ENCODE measurements around the gene YRDC.
A peak's percentile ranks its signal among the peaks of the same experiment; 100 is the strongest.

The YRDC gene, protein sequence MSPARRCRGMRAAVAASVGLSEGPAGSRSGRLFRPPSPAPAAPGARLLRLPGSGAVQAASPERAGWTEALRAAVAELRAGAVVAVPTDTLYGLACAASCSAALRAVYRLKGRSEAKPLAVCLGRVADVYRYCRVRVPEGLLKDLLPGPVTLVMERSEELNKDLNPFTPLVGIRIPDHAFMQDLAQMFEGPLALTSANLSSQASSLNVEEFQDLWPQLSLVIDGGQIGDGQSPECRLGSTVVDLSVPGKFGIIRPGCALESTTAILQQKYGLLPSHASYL

DNA sequence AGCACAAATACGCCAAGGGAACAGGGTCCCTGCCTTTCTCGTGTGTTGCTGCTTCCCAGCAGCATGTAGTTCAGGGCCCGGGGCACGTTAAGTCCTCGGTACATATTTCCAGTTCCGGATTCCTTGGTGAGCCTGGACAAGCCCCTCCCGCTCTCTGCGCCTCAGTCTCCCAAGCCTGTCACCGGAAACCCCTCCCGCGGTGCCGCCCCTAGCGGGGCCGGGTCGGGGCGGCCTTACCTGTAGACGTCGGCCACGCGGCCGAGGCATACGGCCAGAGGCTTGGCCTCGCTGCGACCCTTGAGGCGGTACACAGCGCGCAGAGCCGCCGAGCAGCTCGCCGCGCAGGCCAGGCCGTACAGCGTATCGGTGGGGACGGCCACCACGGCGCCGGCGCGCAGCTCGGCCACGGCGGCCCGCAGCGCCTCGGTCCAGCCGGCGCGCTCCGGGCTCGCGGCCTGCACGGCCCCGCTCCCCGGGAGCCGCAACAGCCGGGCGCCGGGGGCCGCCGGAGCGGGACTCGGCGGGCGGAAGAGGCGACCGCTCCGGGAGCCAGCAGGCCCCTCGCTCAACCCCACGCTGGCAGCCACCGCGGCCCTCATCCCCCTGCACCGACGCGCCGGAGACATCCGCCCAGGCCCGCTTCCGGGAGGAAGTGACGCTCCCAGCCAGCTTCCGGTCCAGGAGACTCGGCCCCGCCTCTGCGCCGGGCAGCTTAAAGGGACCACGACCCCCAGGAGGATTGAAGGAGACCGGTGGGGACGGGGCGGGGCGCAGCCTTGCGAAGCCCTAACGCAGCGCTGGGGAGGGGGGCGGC is at the start of gene YRDC, which contains the start of gene C1orf122:
Gene YRDC, minus strand, starts transcription at position 654 of the 814 bp plus-strand sequence. Its CDS starts 28 bp downstream, at position 626.
Gene C1orf122, plus strand, starts transcription at position 236 of the 814 bp plus-strand sequence. CDS start 615 bp downstream, outside the sequence.
- peak; percentile 82 for DNase-seq

DNA sequence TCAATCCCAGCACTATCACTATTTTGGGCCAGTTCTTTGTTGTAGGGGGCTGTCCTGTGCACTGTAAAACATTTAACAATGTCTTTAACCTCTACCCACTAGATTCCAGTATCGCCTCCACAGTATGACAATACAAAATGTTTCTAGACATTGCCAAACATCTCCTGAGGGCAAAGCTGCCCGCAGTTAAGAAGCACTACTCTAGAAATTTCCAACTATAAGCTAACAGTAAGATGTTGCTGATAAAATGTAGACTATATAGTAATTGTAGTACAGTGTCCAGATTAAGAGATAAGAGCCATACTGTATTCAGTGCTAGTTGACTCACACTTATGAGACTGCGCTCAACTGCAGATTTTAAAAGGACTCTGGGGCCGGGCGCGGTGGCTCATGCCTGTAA is 46.4 kb upstream of the YRDC start:
- no peak for DNase-seq

DNA sequence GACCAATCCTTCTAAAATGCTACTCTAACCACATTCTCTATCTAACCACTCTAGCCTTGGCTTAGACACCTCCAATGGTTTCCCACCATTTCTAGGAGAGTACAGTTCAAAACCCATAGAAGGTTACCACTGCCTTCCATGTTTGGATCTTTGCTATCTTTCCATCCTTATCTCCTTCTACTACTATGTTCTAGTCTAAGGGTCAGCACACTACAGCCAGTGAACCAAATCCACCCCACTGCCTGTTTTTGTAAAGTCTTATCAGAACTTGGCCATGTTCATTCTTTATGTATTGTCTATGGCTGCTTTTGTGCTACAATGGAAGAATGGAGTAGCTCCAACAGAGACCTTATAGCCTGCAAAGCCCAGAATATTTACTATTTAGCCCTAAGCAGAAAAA is 45.1 kb upstream of the YRDC start:
- no peak for DNase-seq

DNA sequence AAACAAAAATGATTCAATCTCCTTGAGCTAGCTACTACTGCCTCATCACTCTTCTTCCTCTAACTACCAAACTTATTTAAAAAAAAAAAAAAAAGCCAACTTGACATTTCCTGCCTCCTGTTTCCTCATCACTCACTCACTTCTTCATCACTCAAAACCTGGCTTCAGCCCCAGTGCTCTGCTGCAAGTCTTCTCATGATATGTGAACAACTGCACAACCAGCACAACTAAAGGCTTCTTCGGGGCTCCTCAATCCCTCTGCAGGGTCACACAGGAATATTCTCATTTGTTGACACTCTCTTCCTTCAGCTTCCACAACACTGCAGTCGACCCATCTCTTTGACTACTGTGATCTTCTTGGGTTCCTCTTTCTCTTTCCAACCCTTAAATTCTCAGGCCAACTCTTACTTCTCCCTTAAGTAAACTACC is 43.8 kb upstream of the YRDC start:
- no peak for DNase-seq

DNA sequence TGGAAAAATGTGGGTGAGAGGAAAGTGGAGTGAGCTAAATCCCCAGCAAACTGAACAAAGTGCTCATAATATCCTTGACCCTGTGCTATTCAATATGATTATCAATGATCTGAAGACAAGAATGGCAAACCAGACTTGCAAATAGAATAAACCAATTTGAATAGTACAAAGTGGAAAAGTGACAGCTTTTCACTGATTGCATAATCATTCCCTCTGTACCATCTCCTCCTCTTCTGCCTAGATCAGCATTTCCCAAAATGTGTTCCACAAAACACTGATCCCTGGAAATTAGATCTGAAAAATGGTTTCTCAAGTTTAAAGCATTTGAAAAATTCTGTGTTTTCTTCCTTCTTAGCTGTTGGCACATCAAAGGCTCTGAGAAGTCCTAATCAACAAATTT is 43.3 kb upstream of the YRDC start:
- DNase-seq: no peak

DNA sequence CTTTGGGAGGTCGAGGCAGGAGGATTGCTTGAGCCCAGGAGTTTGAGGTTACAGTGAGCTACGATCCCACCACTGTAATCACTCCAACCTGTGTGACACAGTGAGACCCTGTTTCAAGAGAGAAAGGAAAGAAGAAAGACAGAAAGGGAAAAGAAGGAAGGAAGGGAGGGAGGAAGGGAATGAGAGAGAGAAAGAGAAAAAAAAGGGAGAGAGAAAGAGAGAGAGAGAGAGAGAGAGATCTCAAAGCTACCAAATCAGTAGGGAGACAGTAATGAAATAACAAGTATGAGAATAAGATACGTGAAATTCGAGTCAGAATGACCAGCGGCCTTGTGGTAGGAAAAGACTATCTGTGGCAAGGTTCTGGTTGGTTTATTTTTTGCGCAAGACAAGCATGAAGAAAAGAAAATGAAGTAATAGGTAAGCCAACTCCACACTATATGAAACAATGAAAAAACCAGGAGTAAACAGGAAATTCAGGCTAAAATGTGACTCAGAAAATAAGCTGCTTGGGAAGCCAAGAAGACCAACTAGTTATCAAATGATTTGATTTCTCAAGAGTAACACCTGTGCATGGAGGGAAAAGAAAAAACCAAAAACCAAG is 42.4 kb upstream of the YRDC start:
- DNase-seq: no peak

DNA sequence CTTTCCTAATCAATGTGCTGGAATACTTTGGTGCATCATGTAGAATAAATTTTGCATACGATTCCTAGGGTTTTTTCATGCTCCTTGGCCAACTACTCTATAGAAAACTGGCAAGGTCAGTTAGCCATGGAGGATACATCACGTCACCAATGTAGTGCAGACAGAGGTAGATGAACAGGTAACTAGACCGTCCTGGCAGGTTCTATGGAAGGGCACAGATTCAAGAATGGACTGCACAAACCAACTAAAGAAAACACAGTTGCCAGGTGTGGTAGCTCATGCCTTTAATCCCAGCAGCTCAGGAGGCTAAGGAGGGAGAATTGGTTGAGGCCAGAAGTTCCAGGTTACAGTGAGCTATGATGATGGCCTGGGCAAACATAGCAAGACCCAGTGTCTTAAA is 41.5 kb upstream of the YRDC start:
- DNase-seq: no peak

DNA sequence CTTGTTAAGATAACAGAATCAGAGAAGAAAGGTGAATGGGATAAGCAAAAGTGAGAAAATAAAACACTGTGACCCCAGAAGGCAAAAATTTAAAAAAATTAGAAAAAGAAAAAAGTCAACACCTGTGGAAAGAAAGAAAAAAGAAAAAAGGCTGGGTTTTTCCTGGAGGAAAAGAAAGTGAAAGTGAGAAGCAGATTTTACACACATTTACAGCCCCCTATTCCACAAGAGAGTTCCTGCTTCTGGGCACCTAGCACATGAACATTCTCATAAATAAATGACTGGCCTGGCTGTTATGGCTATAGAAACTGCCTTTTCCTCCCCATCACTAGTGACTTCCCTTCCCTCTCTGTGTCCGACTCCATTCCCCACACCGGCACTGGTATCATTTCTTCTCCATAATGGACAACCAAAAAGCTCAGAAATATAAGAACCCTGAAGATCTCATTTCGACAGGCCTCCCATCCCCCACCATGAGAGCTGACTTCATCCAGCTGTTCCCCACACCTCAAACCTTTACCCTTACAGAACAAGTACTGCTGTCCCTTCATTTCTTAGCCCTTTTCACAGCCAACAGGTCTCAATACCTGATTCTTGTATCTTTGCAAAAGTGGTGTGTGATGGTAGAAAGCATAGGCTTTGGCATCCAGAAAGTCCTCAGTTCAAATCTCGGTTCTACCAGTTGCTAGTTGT is 38.8 kb upstream of the YRDC start:
- no peak for DNase-seq

DNA sequence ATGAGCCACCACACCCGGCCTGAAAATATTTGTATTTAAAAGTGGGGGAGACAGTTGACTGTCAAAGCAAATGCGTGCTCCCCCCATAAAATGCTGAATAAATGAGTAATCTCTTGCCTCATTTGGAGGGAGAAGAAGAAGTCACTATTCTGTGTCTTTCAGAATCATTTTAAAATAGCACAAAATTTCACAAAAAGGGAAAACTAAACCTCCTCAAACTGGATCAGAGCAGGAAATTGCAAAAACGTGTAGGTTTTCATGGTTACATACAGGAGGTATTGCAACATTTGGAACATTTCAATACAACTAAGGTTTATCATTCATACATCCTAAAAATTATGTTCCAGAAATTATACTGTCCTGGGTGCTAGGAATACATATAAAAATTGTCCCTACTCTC is 37.8 kb upstream of the YRDC start:
- DNase-seq: no peak

DNA sequence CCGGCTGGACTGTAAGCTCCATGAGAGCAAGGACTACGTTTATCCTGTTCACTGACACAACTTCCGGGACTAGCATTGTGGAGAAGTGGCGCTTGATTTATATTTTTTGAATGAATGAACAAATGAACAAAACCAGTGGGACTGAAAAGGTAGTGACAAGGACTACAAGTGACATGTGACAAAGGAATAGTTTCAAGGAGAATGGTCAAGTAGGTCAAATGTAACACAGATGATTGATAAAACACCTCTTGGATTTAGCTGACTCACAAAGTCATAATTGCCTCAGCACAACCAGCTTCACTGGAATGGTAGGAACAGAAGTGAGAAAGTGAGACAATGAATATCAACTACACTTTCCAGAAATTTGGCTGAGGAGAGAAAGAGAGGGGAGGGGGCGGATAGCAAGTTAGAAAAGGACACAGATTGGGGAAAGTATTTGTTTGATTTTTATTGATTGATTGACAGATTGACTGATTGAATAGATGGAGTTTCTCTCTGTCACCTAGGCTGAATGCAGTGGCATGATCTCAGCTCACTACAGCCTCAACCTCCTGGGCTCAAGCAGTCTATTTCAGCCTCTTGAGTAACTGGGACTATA is 37.1 kb upstream of the YRDC start:
- no peak for DNase-seq

DNA sequence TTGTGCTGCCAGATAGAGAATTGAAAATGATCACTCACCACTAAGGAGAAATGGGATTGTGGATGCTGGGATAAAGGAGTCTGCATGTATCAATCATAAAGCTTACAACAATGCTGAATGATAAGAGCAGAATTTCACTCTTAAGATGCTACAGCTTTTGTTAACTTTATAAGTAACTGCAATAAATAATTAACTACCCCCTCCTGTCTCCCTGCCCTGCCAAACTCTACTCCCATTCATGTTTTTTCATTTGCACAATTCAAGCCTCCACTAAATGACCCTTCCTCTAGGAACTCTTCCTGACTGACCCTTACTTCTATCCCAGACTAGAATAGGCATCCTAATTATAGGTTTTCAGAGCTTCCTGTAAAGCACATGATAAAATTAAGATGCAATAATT is 36.5 kb upstream of the YRDC start:
- DNase-seq: no peak

DNA sequence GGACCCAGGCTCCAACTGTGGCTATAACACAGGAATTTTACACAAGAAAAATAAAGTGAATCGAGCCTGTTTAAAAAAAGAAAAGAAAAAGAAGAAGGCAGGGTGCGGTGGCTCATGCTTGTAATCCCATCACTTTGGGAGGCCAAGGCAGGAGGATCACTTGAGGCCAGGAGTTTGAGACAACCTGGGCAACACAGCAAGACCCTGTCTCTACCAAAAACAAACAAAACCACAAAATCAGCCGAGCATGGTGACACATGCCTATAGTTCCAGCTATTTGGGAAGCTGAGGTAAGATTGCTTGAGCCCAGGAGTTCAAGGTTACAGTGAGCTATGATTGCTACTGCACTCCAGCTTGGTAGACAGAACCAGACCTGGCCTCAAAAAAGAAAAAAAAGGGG is 33.6 kb upstream of the YRDC start:
- DNase-seq: no peak

DNA sequence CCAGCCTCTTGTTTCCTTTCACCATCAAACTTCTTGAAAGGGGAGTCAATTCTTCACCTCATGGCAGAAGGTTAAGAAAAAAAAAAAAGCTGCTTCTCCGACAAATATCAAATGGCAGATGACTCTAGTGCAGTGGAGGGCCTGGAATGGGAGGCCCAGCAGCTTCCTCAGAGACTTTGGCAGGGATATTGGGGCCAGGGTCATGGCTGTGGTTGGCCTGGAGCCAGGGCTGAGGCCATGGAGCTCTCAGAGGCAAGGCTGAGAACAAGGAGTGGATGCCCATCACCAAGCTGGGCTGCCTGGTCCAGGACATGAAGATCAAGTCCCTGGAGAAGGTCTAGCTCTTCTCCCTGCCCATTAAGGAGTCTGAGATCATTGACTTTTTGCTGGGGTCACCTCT is 32.7 kb upstream of the YRDC start:
- no peak for DNase-seq

DNA sequence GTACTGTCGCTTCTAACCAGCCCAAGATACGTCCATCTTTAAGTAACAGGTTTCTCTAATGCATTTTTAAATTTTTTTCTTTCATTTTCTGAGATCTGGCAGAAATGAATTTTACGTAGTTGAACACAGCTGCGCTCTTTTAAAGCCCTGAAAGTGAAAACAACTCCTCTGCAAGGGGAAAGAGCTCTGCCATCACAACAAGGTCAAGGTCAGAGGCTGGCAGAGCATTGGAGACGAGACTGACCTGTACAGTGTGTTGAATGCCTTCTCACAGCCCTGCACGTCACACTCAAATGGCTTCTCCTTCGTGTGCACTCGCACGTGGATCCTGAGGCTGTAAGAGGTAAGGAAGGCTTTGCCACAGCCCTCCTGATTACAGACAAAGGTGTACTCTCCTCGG is 31.7 kb upstream of the YRDC start:
- no peak for DNase-seq

DNA sequence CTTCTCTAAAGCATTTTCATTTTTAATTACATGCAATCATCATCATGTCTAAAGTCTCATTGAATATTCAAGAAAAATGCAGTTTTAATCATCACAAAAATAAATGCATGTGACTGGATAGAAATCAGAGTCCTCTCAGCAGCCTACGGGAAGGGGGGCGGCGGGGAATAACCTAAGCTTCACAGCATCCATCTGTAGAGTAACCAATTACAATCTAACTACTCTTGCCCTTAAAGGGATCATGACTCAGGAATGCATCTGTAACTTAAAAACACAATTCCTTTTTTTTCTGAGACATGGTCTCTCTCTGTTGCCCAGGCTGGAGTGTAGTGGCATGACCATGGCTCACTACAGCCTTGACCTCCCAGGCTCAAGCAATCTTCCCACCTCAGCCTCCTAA is 28.8 kb upstream of the YRDC start:
- no peak for DNase-seq

DNA sequence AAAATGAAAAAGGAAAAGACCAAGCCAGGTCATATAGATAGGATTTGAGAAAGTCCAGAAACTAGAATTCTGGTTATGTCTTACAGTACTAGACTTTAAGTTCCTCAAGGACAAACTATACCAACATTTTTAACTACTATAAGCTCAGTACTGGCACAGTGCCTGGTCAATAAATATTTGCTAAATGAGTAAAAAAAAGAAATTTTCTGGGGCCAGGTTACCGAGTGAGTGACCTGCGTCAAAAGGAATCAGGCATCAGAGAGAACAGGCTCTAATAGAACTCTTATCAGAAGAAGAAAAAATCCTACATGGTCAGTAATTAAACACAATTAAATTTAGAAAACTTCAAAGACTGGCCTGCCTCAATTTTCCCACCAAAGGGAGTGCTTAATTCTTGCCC is 23.8 kb upstream of the YRDC start:
- DNase-seq: no peak

DNA sequence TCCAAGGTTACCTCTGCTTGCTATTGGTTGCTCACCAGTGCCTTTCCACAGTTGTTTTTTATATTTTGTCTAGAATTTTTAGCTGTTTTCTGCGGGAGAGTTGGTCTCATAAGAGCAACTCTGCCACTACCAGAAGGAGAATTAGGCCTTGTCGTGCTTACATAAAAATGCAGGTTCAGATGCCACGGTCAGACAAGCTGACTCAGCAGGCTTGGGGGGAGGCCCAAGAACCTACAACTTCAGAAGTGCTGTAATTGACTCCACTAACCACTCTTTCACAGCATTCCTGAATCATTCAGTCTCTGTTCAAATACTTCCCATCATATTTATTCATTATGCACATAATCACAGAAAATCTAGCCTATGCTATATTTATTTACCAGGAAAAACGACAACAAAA is 23.1 kb upstream of the YRDC start:
- DNase-seq: no peak

DNA sequence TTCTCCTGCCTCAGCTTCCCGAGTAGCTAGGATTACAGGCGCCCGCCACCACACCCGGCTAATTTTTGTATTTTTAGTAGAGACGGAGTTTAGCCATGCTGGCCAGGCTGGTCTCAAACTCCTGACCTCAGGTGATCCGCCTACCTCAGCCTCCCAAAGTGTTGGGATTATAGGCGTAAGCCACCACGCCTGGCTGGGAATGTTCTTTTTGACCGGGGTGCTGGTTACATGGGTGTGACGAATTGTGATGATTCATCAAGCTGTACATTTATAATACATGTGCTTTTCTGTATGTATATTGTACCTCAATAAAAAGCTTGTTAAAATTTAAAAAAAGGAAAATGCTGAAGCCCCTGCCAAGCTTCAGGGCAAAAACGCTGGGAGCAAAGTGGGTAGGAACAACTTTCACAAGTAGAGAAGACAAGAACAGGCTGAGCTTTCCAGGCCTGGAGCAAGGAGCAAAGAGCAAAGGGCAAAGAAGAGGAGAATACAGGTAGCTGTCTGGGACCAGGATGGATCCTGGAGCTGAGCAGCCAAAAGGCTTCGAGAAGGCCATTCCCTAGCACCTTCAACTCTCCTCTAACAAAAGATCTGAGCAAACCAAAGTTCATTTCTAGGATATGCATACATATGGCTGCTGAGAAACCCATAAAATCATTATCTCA is 20.5 kb upstream of the YRDC start:
- no peak for DNase-seq

DNA sequence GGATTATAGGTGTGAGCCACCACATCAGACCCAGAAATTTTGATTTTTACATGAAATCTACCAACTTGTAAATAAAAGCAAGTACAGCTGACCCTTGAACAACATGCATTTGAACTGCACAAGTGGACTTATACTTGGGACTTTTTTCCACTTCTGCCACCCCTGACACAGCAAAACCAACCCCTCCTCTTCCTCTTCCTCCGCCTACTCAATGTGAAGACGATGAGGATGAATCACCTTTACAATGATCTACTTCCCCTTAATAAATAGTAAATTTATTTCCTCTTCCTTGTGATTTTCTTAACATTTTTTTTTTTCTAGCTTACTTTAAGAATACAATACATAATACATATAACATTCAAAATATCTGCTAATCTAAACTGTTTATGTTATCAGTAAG is 17.5 kb upstream of the YRDC start:
- DNase-seq: no peak

DNA sequence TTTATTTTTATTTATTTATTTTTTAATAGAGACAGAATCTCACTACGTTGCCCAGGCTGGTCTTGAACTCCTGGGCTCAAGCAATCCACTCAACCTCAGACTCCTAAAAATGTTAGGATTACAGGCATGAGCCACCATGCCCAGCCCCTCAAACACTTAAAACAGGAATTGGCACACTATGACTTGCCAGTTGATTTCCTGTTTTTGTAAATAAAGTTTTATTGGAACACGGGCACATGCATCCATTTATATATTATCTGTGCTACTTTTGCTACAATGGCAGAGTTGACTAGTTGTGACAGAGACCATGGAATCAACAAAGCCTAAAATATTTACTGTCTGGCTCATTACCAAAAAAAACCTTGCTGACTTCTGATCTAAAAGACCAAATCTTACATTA is 16.0 kb upstream of the YRDC start:
- DNase-seq: no peak

DNA sequence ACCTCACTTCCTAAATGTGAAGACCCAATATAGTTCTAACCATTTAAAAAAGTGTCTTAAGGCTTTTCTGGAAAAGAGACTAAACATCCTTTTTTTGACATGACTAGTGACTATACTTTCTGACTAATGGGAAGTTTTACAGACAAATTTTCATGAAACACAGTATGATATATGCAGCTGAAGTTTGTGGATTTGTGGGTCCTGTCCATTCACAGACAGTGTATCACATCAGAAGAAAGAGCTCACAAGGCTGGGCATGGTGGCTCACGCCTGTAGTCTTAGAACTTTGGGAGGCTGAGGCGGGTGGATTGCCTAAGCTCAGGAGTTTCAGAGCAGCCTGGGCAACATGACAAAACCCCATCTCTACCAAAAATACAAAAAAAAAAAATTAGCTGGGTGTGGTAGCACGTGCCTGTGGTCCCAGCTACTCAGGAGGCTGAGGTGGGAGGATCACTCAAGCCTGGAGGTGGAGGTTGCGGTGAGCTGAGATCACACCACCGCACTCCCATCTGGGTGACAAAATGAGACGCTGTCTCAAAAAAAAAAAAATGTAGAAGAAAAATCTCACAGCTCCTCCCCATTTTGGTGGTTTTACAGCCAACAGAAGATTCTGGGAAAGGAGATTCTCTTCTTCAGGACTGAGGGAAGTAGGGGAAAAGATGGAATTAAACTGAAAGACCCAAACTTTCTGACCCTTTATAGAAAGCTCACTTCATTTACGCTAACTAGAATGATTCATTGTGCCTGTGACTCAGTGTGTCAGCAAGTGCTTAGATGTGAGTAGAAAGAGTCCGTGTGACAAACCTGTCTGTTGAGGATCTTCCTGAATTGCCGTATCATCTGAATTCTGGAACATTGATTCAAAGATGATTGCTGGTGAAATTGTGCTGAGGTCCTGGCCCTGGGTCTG is 15.2 kb upstream of the YRDC start:
- no peak for DNase-seq

Data from NCI-H1048 (cell line).